ENCODE measurements around the gene PCDH19. TPM values are rescaled to one million over a fixed set of nuclear protein-coding genes. Genes with fewer than 3 reads are reported as not detected.

PCDH19 gene
- total RNA-seq, 1 donor from 2014 or later = 47.5 TPM

DNA sequence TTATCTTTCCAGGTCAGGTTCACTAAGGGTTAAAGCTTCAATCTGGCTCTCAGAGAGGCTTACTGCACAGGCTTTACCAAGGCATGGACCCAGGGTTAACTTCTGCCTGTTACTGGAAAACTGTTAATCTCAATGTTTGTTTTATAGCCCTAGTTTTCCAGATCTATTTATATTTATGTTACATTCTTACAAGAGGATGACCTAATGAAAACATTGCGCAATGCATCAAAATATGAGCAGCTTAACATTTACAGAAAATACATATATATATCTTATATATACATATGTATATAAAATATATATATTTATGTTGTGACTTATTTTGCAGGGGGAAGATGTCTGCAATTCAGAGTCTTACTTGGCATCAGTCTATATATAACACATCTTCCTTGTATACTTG, 112.3 kb downstream of the PCDH19 start:
- TF ChIP-seq, protein P1, sequence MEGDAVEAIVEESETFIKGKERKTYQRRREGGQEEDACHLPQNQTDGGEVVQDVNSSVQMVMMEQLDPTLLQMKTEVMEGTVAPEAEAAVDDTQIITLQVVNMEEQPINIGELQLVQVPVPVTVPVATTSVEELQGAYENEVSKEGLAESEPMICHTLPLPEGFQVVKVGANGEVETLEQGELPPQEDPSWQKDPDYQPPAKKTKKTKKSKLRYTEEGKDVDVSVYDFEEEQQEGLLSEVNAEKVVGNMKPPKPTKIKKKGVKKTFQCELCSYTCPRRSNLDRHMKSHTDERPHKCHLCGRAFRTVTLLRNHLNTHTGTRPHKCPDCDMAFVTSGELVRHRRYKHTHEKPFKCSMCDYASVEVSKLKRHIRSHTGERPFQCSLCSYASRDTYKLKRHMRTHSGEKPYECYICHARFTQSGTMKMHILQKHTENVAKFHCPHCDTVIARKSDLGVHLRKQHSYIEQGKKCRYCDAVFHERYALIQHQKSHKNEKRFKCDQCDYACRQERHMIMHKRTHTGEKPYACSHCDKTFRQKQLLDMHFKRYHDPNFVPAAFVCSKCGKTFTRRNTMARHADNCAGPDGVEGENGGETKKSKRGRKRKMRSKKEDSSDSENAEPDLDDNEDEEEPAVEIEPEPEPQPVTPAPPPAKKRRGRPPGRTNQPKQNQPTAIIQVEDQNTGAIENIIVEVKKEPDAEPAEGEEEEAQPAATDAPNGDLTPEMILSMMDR (IDR thresholded peaks at IDR 0.05; ENCODE audit: unreplicated experiment) = no peak
- Mint-ChIP-seq H3K27ac (no peak overlapping the region), H3K36me3 (ENCODE audit: insufficient read depth) (peaks cover 4% of the 10 kb centered on the region), H3K4me3 (ENCODE audit: low read depth) (no peak overlapping the region), H3K9me3 (ENCODE audit: low read depth) (peaks cover 3% of the 10 kb centered on the region), H3K4me1 (ENCODE audit: low read depth) (peaks cover 9% of the 10 kb centered on the region), H3K27me3 (peaks cover 6% of the 10 kb centered on the region)
- DNase-seq (ENCODE audit: low spot score, unreplicated experiment) = no peak

DNA sequence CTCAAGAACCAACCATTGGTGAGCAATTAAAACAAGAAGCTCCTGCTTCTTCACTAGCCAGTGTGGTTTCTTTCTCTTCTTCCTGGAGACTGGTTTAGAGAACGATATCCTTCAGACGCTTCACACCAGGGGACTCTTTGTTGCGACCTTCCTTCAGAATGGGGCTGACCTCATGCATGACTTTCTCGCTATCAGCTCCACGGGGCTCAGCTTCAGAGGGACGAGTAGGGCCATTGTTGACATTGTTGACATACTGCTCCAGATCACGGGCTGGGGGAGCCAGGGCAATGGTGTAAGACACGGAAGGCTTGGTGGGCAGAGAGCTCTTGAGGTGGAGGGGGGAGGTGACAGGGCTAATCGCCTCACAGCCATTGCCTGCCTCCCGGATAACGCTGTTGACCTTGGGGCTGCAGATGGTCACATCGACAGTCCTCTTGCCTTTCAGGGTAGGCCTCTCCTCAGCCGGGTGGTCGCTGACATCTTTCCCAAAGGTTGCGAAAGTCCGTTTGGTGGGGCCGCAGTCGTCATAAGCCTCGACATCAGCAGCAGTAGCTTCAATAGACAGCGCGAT, 113.8 kb downstream of the PCDH19 start:
- no peak for DNase-seq (ENCODE audit: low spot score, unreplicated experiment)
- H3K9me3 Mint-ChIP-seq (ENCODE audit: low read depth) = peaks cover 3% of the 10 kb centered on the region
- peaks cover 6% of the 10 kb centered on the region for H3K27me3 Mint-ChIP-seq
- H3K27ac Mint-ChIP-seq = no peak overlapping the region
- TF ChIP-seq, protein P1 (IDR thresholded peaks at IDR 0.05; ENCODE audit: unreplicated experiment) = no peak
- H3K4me3 Mint-ChIP-seq (ENCODE audit: low read depth) = no peak overlapping the region
- H3K4me1 Mint-ChIP-seq (ENCODE audit: low read depth) = peaks cover 3% of the 10 kb centered on the region
- peaks cover 4% of the 10 kb centered on the region for H3K36me3 Mint-ChIP-seq (ENCODE audit: insufficient read depth)

DNA sequence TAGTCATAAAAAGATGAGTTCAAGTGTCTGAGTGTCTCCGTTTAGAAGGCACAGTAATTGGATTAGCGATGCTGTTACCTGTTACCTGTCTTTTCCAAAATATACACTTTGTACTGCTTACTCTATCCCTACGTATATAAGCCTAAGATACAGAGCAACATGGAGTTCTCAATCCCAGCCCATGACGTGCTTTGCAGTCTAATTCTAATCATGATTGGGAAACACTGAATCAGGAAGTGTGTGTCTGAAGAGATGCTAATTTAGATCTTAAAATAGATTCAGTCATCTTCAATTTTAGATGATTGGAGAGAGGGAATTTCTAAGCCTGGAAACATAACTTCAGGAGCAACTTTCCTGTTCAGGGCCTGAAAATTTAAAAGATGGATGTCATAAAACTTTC, 115.1 kb downstream of the PCDH19 start:
- peaks cover 3% of the 10 kb centered on the region for H3K4me1 Mint-ChIP-seq (ENCODE audit: low read depth)
- no peak overlapping the region for H3K4me3 Mint-ChIP-seq (ENCODE audit: low read depth)
- TF ChIP-seq, protein P1 (IDR thresholded peaks at IDR 0.05; ENCODE audit: unreplicated experiment) = no peak
- no peak overlapping the region for H3K27ac Mint-ChIP-seq
- peaks cover 4% of the 10 kb centered on the region for H3K36me3 Mint-ChIP-seq (ENCODE audit: insufficient read depth)
- H3K27me3 Mint-ChIP-seq = peaks cover 6% of the 10 kb centered on the region
- no peak for DNase-seq (ENCODE audit: low spot score, unreplicated experiment)
- H3K9me3 Mint-ChIP-seq (ENCODE audit: low read depth) = peaks cover 3% of the 10 kb centered on the region

DNA sequence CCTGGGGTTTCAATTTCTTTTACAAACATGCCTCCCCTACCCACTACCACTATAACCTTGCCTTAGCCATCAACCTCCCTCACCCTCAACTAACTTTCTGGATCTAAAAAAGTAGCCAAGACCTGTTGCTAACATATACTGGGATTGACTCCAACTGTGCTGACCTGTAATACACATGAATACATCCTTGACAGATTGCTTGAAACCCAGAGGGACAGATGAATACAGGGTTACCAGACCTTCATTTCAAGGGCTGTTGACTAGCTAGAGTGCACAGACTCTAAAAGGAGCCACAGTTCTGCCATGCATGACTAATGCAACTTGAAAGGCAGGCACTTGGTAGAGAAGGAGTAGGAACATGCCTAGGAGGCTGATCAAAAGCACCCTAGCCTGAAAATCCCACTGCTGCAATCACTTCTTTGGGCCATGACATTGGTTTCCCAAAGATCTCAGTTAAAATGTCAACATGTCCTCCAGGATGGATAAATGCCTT, 121.0 kb downstream of the PCDH19 start:
- no peak overlapping the region for H3K4me3 Mint-ChIP-seq (ENCODE audit: low read depth)
- no peaks in the 10 kb centered on the region for H3K9me3 Mint-ChIP-seq (ENCODE audit: low read depth)
- no peaks in the 10 kb centered on the region for H3K27me3 Mint-ChIP-seq
- no peaks in the 10 kb centered on the region for H3K36me3 Mint-ChIP-seq (ENCODE audit: insufficient read depth)
- DNase-seq (ENCODE audit: low spot score, unreplicated experiment) = no peak
- no peak overlapping the region for H3K27ac Mint-ChIP-seq
- TF ChIP-seq, protein P1 (IDR thresholded peaks at IDR 0.05; ENCODE audit: unreplicated experiment) = no peak
- peaks cover 5% of the 10 kb centered on the region for H3K4me1 Mint-ChIP-seq (ENCODE audit: low read depth)

DNA sequence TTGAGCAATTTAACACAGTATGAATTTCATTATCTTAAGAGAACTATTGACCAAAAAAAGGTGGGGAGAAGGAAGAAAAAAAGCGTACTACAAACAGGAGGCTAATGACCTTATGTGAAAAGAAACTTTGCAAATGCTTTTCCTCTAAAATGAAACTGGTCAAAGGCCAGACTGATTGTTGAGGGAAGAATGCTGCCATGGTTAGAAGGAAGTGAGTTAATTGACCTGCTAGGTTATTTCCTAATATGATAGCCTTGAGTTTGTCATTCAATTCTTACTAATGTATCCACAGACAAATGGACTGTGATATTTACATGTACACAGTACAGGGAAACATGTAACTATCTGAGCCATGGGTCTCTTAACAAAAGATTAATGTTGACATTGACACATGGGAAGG, 132.8 kb downstream of the PCDH19 start:
- Mint-ChIP-seq H3K36me3 (ENCODE audit: insufficient read depth) (no peaks in the 10 kb centered on the region), H3K27ac (no peak overlapping the region), H3K27me3 (no peaks in the 10 kb centered on the region), H3K9me3 (ENCODE audit: low read depth) (peaks cover 8% of the 10 kb centered on the region), H3K4me1 (ENCODE audit: low read depth) (peaks cover 9% of the 10 kb centered on the region), H3K4me3 (ENCODE audit: low read depth) (no peak overlapping the region)
- TF ChIP-seq, protein P1 (IDR thresholded peaks at IDR 0.05; ENCODE audit: unreplicated experiment) = no peak
- no peak for DNase-seq (ENCODE audit: low spot score, unreplicated experiment)

Data from progenitor cell of endocrine pancreas (in vitro differentiated cells).